NCI-H2171 treated with DMSO at 0.1 percent for 48 hours (cell line): ENCODE results near the gene EXOC3.
"Not testable (repeated sequence)": the region's sequence is repeated elsewhere in the genome, so short reads cannot be mapped to it uniquely, and the experiment has no call there.

Experiments used
- DNase-seq: peaks from one replicate; lab custom pipeline; 2025; lab: John Stamatoyannopoulos, UW

Gene EXOC3

GRCh38 chr5:407051-407450 lies 35.9 kb upstream of the EXOC3 start:
- peak; percentile 19 for DNase-seq

- no peak for DNase-seq
These were observed 35.1 kb upstream of the EXOC3 start for GRCh38 chr5:407801-408268.

DNA sequence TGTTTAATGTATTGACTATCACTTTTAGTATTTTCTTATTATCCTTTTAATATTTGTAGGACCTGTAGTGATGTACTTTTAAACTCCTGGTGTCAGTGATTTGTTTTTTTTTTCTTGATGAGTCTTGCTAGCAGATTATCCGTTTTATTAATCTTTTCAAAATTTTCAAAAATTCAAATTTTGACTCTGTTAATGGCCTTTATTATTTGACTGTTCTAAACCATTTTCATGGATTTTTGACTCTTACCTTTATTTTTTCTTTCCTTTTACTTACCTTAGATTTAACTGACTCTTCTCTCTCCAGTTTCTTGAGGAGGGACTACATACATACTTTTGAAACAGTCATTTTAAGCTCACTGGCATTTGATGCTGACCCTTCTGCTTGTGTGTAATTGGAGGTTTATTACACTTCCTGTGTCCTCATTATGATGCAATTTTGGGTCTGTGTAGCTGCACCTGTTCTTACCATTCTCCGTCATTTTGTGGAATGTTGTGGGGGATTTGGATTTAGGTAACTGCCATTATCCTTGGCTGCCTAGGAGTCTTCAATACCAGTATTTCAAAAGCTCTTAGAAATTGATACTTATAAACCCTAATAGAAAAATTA lies 32.0 kb upstream of the EXOC3 start:
- DNase-seq, result no peak

DNA sequence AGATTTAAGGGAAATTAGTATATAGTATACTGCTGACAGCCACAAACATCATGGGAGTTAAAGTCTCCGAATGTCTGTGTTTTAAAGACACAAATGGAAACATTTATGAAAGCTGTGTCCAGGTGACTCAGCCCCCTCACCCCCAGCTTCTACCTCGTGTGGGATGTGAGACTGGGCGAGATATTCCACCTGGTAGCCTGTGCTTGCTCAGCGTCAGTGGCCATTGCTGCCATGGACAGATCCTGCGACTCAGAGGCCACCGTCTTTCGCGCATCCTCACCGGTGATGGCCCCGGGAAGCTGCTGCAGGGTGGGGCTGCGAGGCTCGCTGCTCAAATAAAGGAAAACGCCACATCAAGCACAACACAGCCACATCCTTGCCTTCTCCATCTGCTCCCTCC lies 31.2 kb upstream of the EXOC3 start:
- DNase-seq, result no peak

- not testable (repeated sequence) for DNase-seq
These were observed 27.7 kb upstream of the EXOC3 start for GRCh38 chr5:414991-415927.

DNA sequence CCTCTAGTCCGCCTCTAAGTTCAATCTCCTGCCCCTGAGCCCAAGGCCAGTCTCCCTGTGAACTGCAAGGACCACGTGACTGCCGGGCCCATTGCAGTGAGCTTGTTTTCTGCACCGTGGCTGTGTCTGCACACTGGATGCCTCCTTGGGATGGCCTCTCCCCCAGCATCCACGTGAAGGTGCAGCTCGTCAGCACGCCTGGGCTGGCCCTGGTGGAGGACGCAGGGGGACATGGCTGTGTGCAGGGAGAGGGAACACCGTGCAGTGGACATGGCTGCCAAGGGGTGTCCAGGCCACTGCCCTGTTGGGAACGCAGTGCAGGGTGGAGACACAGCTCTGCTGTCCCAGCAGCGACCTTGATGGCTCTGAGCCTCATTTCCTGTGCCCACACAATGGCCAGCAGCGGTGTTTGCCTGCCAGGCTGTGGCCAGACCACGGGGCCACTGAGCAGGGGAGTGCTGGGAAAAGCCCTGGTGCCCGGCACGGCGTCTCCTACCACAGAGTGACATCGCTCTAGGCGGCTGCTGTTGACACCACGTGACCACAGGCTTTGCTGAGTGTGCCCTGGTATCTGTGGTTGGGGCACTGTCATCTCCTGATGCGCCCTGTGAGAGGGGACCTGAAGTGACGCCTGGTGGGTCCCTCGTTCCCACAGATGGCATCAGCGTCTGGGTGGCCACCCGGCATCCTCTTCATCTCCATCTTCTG lies 26.9 kb upstream of the EXOC3 start:
- no peak for DNase-seq

GRCh38 chr5:416636-416960 lies 26.4 kb upstream of the EXOC3 start:
- DNase-seq, result no peak

DNA sequence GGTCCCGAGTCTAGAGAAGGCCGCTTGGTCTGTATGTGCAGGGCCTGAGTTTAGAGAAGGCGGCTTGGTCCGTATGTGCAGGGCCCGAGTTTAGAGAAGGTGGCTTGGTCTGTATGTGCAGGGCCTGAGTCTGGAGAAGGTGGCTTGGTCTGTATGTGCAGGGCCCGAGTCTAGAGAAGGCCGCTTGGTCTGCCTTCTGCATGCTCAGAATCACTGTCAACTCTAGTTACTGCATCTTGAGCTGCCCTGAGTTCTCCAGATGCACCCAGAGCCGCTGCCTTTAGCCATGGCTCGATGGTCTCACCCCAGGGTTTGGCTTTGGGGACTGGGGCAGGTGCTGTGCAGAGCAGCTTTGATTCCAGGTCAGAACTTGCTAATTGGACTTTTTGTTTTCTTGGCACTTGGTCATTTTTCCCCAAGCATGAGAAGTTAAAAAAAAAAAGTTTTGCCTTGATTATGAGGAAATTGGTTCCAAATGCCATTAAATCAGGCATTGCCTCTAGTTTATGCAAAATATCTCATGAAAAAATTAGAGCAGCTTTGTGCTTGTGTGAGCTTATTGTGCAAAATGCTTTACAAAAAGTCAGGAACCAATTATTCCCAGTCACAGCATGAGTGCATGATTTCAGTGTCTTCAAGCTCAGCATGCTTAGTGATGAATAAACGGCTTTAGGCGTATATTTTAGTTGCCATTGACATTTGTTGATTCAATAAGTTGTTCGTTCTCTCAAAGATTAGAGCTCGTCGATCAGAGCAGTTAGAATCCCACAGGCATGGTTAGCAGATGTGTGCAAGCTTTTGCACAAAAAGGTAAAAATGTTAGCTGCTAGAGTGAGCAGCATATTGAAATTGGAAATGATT lies 25.4 kb upstream of the EXOC3 start:
- no peak for DNase-seq

DNA sequence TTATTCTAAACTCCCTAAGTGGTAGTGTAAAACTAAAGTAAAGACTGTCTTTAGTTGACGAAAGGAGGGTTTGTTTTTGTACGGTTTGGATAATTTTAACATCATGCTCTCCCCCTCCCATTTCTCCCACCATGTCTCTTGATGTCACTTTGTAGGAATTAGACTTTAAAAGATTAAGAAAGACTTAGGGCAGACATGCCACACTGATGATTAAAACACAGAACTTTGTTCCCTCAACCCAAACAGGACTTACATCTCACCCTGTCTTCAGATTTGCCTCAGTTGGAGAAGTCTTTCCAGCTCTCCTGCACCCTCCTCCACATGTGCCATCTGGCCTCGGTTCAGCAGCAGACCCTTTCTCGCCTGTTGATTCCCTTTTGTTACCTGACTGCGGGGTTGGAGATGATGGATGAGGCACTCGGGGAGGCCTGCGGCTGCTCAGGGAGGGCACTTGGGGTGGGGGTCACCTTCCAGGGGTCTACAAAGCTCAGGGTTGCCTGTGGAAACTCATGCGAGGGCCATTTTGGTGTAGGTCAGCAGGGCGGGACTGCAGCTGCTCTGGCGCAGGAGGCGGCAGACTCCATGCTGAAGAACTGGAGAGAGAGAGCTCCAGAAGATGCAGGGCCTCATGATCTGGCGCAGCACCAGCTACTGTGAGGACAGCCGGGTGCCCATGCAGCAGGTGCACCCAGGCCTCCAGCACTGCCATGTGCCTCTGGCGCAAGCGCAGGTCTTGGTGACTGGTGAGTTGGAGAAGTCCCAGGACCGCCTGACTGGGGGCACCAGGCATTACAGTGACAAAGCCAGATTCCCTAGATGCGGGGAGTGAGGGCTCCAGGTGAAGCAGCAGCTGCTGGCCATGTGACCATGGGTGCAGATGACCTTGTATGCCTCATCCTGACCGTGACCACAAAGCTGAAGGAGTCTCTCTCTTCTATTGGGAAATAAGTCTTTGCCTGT lies 24.5 kb upstream of the EXOC3 start:
- DNase-seq, result peak; percentile 21

- no peak for DNase-seq
These were observed 23.0 kb upstream of the EXOC3 start for GRCh38 chr5:419970-420369.

DNA sequence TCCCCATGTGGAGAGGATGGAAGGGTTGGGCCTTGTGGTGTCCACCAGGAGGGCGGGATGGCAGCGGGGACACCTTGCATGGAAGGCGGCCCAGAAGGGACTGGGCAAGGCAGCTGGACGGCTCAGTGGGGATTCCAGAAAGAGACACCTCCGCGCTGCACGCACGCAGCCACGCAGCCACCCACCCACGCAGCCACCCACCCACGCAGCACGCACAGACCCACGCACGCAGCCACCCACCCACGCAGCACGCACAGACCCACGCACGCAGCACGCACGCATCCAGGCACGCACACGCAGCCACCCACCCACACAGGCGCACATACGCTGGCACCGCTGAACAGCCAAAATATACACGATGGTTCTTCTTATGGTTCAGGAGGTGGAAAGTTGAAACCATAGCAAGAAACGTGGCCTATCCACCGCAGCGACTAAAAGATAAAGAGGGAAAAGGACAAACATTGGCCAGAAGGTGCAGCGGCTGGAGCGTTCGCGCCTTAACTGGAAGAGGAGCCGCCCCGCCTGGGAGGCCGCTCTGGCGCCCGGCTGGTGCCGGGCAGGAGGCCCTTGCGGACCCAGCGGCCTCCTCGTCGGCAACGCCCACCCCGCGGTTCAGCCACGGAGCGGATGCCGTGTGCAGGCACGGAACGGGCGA lies 22.2 kb upstream of the EXOC3 start:
- DNase-seq, result no peak

GRCh38 chr5:421287-421880 lies 21.6 kb upstream of the EXOC3 start:
- no peak for DNase-seq

GRCh38 chr5:421901-422300 lies 21.1 kb upstream of the EXOC3 start:
- DNase-seq, result no peak

GRCh38 chr5:422323-423232 lies 20.4 kb upstream of the EXOC3 start:
- no peak for DNase-seq

DNA sequence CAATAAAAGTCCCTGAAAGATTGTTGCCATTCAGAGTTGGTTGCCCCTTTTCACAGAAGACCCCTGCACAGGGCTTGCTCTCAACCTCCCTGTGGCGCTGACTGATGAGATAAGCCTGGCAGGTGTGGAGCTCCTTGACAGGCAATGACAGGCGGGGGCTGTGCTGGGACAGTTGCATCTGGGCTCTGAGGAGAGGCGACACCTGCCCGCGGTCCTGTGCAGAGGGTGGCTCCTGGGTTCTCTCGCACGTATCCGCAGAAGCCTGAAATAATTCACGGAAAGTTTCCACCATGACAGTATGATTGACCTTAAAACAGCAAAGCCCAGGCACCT lies 19.8 kb upstream of the EXOC3 start:
- DNase-seq, result no peak

- no peak for DNase-seq
These were observed 19.2 kb upstream of the EXOC3 start for GRCh38 chr5:423626-424261.

DNA sequence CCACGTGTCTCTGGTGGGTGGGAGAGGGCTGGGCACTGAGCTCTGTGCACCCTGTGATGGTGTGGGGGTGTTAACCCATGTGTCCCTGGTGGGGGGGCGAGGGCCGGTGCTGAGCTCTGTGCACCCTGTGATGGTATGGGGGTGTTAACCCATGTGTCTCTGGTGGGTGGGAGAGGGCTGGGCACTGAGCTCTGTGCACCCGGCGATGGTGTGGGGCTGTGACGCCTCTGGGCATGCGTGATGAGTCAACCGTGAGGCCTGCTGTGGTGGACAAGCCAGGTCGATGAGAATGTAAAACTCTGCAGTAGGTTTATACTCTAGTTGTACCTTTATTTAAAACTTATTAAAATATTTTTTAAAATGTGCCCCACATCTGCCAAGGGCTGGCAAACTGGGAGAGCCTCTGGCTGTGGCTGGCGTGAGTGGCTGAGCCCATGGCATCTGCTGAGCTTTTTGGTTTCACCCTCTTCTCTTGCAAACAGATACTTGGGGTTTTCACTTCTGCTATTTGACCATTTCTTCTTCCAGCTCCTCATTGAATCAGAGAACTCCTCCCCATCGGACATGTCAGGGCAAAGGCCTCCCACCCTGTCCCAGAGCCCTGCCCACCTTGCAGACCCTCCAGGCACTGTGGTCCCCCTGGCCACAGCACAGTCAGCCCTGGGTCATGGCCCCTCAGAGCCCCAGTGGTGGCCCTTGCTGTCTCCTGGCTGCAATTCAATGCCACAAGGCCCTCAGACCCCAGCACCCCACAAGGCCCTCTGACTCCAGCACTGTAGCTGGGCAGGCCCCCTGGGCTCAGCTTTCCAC lies 18.5 kb upstream of the EXOC3 start:
- DNase-seq, result no peak

- peak; percentile 45 for DNase-seq
These were observed 17.3 kb upstream of the EXOC3 start for GRCh38 chr5:425714-426113.
